GM18873 (cell line): ENCODE measurements around the gene LANCL3.

Experiments
- ATAC-seq: cut with Tn5 transposase; IDR thresholded peaks from one replicate; pipeline ENCODE4 v1.9.1; 2021; ENCODE audit warnings: mild to moderate bottlenecking, moderate library complexity, moderate number of reproducible peaks; ENCODE audit not compliant: unreplicated experiment, low FRiP score

LANCL3 gene

DNA sequence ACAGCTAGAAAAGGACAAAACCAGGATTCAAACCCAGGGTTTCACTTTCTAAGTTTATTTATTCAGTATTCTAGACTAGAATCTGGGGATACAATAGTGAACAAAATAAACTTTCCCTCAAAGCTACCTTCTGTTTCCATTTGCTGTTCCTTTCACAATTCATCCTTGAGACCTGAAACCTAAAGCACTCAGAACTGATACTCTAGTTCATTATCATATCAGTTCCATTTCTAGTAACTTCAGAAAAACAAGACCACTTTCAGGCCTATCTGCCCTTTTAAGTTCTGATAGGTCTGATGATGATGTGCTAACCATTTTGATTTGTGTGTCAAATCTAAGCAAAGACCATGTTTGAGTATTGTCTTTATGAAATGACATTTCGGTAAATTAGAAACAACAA is 106.3 kb downstream of the LANCL3 start:
- ATAC-seq = no peak

DNA sequence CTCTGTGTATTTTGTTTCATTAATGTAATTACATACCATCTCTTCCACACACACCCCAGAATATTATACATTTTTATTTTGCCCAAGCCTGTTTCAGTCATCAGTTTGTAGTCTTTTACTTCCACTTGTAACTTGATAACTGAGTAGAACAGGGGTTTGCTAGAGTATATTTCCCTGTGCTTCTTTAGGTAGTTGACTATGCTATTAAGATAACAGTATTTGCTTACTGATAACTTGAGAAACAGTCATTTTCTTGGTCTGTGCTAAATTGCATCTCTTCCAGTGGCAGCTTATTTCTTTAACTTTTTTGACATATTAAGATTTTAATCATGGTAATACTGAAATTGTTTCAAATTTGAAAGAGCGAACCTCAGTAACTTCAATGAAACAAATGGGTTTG is 107.1 kb downstream of the LANCL3 start:
- no peak for ATAC-seq

DNA sequence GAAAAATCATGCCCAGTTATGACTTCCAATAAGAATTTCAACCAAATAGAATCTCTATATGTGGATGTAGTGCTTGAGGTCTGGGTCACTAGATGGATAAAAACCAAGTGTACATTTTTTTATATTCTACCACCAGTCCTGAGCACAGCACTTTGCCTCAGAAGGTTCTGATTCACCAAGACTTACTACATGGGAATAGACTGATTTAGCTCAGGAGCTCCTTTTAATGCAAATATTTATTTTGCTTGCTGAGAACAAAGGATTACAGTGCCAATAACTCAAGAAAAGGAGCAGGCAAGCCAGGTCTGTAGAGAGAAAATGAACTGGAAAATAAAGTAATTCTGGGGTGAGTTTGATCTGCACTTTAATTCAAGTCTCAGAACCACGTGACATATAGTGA is 107.8 kb downstream of the LANCL3 start:
- ATAC-seq = no peak

DNA sequence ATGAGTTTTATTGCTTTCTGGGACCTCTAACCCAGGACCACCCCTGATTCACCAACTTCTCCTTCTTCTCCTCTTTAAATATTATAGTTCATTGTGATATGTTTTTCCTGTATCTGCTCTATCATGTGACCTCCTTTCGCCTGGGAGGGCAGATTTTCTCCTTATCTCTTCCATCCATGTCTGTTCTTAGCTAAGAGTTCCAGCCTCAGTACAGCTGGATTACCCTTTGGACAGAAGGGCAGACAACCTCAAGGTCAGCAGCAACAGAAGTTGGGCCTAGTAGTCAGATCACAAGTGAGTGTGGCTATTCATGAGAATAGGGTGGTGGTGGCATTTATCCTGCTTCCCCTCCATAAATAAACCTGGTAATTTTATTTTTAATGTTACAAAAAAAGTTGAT is 108.4 kb downstream of the LANCL3 start:
- no peak for ATAC-seq

- ATAC-seq = no peak
These were observed 113.0 kb downstream of the LANCL3 start for GRCh38 chrX:37684426-37684825.

- ATAC-seq = no peak
These were observed 113.5 kb downstream of the LANCL3 start for GRCh38 chrX:37684973-37685372.

DNA sequence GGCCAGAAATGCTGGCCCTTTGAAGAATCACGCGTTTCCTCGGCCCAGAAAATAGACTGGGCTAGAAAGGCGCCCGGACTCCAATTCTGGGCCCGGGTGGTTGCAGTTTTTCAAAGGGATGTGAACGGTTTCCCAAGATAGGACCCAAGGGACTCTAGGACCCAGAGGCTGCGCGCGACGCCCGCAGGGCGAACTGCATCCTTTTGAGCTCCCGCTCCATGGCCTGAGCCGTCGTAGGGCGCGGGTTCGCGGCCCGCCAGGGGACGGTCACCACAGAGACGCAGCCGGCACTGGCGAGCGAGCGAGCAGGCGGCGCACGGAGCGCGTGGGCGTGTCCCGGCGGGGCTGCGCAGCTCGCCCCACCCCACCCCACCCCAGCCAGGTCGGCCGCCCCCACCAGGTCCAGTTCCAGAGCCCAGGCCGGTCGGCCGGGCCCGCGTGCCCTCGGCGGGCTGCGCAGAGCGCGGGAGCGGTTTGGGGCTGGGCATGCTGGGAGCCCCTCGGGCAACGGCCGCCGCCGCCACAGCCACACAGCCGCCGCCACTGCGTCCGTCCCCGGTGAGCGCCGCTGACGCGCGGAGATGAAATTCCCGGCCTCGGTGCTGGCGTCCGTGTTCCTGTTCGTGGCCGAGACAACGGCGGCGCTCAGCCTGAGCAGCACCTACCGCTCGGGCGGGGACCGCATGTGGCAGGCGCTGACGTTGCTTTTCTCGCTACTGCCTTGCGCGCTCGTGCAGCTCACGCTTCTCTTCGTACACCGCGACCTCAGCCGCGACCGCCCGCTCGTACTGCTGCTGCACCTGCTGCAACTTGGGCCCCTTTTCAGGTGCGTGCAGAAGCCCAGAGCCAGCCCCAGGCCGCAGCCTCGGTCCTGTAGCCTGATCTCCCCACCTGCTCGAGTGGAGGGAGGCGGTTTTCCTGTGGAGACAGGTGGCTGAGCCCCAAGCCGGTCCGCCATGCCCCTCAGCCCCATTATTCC is 114.2 kb downstream of the LANCL3 start, which contains the start of gene XK:
XK (plus strand) TSS at position 411 of the 979 bp plus-strand sequence; CDS start at position 582, 171 bp downstream.
- no peak for ATAC-seq

DNA sequence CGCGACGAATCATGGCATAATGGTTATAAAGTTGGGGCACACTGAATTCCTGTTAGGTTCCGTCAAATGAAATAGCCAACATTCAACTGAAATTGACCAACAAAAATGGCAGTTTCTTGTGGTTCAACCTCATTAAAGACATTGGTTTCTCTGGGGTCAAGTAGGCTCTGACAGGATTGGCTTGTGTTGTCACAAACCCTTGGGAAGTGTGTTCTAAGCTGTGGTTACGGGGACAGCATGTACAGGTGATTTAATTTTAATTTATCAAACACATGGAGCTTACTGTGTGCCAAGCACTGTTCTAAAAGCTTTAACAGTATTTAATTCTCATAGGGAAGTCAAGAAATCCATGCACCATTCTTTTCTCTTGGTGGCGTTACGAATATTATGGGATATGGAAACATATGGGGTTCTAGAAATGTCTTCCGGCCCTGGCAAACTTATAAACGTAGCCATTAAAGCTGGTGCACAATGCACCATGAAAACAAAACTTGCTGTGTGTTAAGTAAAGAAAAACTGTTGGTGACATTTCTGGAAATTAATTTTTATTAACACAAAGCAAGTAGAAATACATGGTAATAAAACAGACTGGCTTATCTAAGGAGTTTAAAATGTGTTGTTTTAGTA is 115.0 kb downstream of the LANCL3 start:
- ATAC-seq = no peak

- no peak for ATAC-seq
These were observed 115.5 kb downstream of the LANCL3 start for GRCh38 chrX:37686996-37687395.

- ATAC-seq = no peak
These were observed 118.7 kb downstream of the LANCL3 start for GRCh38 chrX:37690119-37690518.

- ATAC-seq = no peak
These were observed 121.5 kb downstream of the LANCL3 start for GRCh38 chrX:37692918-37693317.

DNA sequence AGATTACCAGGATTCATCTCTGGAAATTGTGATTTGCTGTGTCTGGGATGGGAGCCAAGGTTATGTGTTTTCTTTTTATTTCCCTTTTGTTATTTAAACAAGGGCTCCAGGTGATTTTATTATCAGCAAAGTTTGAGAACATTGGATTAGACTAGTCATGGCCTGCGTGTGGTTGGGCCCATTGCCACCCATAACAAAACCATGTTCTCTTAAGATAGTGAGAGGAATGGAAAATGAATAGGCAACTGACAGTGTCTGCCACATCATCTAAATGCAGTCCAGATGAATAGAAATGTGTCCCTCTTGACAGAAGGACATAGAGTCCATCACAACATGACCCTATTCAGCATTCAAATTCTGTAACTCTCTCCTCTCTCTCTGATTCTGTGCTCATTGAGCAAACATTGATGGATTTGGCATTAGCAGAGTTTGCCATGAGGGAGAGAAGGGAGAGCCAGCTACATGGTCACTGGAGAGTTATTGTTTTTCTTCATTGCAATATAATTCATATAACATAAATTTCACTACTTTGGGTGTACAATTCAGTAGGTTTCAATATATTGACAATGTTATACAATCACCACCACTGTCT is 125.8 kb downstream of the LANCL3 start:
- no peak for ATAC-seq

DNA sequence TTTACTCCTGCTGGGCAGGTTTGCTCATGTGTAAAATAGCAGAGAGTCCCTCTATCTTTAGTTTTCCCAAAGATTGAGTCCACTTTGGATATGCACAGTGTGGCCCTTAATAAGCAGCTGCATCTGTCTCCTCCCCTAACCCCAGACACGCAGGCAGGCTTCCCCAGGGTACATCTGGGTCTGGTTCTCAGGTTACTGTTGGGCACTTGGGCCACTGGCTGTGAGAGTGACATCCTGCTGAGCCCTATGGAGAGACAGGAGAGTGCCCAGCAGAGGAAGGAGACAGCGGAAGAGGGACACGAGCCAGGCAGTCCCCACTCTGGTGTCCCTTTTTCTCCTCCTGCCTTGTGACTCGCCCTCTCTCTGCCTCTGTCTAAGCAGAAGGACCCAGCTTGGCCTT is 130.1 kb downstream of the LANCL3 start:
- no peak for ATAC-seq

DNA sequence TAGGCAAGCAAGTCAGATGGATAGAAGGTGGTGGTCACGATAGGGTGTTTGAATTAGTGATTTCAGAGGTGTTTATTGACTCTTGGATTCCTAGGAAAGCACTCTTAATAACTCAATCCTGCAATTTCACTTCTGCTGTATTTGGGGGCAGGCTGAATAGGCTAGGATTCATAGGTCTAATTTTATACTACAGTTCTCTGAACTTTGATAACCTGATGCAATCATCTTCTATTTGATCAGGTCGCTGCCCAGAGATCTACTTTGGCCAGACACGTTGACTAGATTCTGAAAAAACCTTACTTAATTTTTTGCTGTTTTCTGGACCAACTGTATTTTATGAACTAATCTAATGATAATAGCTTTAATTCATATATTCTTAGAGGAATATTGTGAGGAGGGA is 140.5 kb downstream of the LANCL3 start:
- no peak for ATAC-seq

DNA sequence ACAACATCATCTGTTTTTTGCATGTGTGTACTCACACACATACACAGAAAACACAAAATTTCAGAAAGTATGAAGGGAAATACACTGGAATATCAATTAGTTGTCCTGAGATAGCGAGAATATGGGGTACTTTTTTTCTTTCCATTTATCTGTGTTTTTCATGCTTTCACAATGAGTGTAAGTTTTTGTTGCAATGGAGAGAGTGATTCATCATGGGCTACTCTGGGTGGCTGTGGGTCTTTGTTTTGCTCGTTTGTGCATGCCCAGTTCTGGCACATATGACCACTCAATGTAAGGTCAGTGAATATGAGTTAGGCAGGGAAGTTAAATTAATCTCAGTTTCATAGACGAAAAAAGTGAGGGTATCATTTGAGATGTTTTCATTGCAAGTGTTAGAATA is 141.0 kb downstream of the LANCL3 start:
- ATAC-seq = no peak

GRCh38 chrX:37714479-37714878 is 143.0 kb downstream of the LANCL3 start:
- ATAC-seq = no peak

DNA sequence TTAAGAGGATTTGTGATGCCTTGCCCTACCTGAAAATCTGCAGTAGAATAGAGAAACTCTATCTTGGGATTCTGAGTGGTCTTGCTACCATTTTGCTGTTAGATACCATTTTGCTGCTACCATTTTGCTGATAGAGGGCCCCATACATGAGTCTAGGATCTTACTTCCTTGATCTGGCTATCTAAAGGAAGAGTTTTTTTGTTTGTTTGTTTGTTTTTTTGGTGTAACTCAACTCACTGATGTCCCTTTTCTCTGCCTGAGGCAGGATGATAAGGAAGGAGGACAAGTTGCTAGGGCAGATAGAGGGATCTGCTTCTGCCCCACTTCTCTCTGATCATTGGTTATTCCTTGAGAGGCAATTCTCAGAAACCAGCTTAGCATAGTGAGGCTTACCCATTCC is 145.1 kb downstream of the LANCL3 start:
- no peak for ATAC-seq

DNA sequence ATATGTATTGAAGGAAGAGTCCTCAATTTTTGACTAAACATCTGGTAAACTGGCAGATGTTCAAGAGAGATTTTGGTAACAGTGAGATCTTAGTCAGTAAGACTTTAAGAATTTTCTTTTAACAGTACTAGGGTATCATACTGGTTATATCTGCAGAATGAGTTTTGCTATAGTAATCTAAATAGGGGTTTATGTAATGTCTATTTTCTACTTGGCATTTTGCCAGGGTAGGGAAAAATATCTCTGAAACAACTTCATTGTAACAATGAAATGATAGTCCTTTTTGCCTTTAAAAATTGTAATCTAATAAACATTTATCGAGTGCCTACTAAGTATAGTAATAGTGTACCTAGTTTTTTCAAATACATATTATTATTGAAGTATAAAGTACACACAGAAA is 146.2 kb downstream of the LANCL3 start:
- ATAC-seq = no peak

- ATAC-seq = no peak
These were observed 151.1 kb downstream of the LANCL3 start for GRCh38 chrX:37722595-37722994.

DNA sequence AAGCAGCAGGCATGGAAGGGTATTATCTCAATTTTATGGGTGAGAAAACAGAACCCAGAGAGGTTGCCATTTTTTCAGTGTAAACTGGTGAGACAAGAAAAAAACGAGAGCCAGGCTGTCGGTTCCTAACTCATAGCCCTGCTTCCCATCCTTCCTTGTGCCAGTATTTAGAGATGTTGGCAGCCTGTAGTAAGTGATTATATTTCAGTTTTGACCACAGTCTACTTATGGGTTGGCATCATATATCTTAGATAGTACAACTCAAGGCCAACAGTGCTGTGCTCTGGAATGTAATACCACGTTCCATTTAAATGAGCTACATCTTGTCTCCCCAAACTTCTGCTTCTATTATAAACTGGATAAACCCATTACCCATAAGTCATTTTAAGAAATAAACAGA is 154.9 kb downstream of the LANCL3 start:
- ATAC-seq = no peak
